IMR-90 (cell line): ENCODE measurements around the gene AGMO.

Experiments used
- CEBPB ChIP-seq: IDR thresholded peaks from 2 replicates; pipeline ENCODE4 v1.6.1; 2012; ENCODE audit warnings: low read depth, low read length, improper control_type of control experiment
- CTCF ChIP-seq: conservative IDR thresholded peaks from 2 replicates; pipeline ENCODE4 v1.5.1; 2012; ENCODE audit warnings: mild to moderate bottlenecking, low read depth, low read length, improper control_type of control experiment
- MAZ ChIP-seq: IDR thresholded peaks from 2 replicates; pipeline ENCODE4 v1.6.1; 2012; ENCODE audit warnings: low read depth, mild to moderate bottlenecking, low read length, improper control_type of control experiment, moderate library complexity, borderline replicate concordance
- MXI1 ChIP-seq: IDR thresholded peaks from 2 replicates; pipeline ENCODE4 v1.6.1; 2012; ENCODE audit warnings: low read depth, mild to moderate bottlenecking, low read length, moderate library complexity, borderline replicate concordance
- RAD21 ChIP-seq: IDR thresholded peaks from 2 replicates; pipeline ENCODE4 v1.6.1; 2012; ENCODE audit warnings: low read length, improper control_type of control experiment
- SMC3 ChIP-seq: fragments of 150-350 bp; IDR thresholded peaks from 2 replicates; pipeline ENCODE4 v1.6.1; 2016; ENCODE audit warnings: low read depth, mild to moderate bottlenecking, antibody characterized with exemption, low read length, moderate library complexity
- USF2 ChIP-seq: fragments of 150-350 bp; IDR thresholded peaks from 2 replicates; pipeline ENCODE4 v1.6.1; 2017; ENCODE audit warnings: mild to moderate bottlenecking, antibody characterized with exemption, low read length, low read depth

GRCh38 chr7:15257689-15258088, 304.1 kb downstream of the AGMO start:
- TF ChIP-seq CTCF = no peak
- TF ChIP-seq RAD21 = no peak
- TF ChIP-seq CEBPB = no peak
- TF ChIP-seq MAZ = no peak
- TF ChIP-seq SMC3 = no peak
- TF ChIP-seq USF2 = no peak
- TF ChIP-seq MXI1 = no peak
